Thyroid gland (tissue), 4 donors: ENCODE results near the gene TSPAN11. TPM values are rescaled to one million over a fixed set of nuclear protein-coding genes. Genes with fewer than 3 reads are reported as not detected.

Source experiments
- DNase-seq, 2 donors: peaks; one replicate each; pipeline ENCODE4 v3.0.0-alpha.2; 2019
- H3K27ac ChIP-seq, 3 donors: fragments of 200-600 bp; sonication (generic); 1 replicate in 2 of 3; 2 replicates in 1 of 3; pipeline ENCODE4 v1.5.1; 2016 to 2019; ENCODE audit warnings: mild to moderate bottlenecking in 1 of 3, moderate library complexity in 1 of 3
- H3K27me3 ChIP-seq: fragments of 200-600 bp; sonication (generic); one replicate; pipeline ENCODE4 v1.5.1; 2019
- H3K36me3 ChIP-seq, 2 donors: fragments of 200-600 bp; sonication (generic); one replicate each; pipeline ENCODE4 v1.5.1; 2016 to 2019
- H3K4me1 ChIP-seq, 2 donors: fragments of 200-600 bp; sonication (generic); one replicate each; pipeline ENCODE4 v1.5.1; 2017 to 2019
- H3K4me3 ChIP-seq, 3 donors: fragments of 200-600 bp; sonication (generic); replicated peaks in 1 of 3; 1 replicate in 2 of 3; 2 replicates in 1 of 3; pipeline ENCODE4 v1.5.1; 2016; ENCODE audit warnings: mild to moderate bottlenecking in 1 of 3
- H3K9me3 ChIP-seq: fragments of 200-600 bp; sonication (generic); one replicate; pipeline ENCODE4 v1.5.1; 2017
- POLR2A ChIP-seq, 2 donors: fragments of 450-650 bp; IDR thresholded peaks; one replicate each; pipeline ENCODE4 v1.6.1; 2017; ENCODE audit warnings: antibody characterized with exemption in 2 of 2, mild to moderate bottlenecking in 2 of 2, moderate library complexity in 1 of 2
- WGBS, 2 donors: methylation state at CpG; one replicate each; pipeline ENCODE4 v1.1.5; 2017; 5-methylcytosine and 5-hydroxymethylcytosine counted together
- intact Hi-C: fragments of 100-400 bp; cut with DNase I; formaldehyde crosslinking; loops from one replicate; pipeline ENCODE4 v1.15.1; 2023
- total RNA-seq, 4 donors: library from RNA; depleted of rRNA; stranded (reverse); fragments of >200 nt; gene quantifications; one replicate each; pipeline ENCODE4 v1.2.3, GENCODE V29; 2016
- TF ChIP-seq, protein P1 (sequence below), 6 experiments: fragments of 200-600 bp in 3 of 6; fragments of 450-650 bp in 3 of 6; sonication (generic) in 3 of 6; IDR thresholded peaks; one replicate each; pipeline ENCODE4 v1.5.1; 2016 to 2019; ENCODE audit warnings: antibody characterized with exemption in 6 of 6, mild to moderate bottlenecking in 2 of 6, inconsistent platforms in 1 of 6, moderate library complexity in 1 of 6

Gene TSPAN11
- total RNA-seq, 4 donors from 2014 or later = 2.0 to 7.5 (median 4.4) TPM

GRCh38 chr12:30909349-30910037 is 17.1 kb upstream of the TSPAN11 start:
- Histone ChIP-seq H3K9me3 (no peaks in the 10 kb centered on the region), H3K4me3 (no peak overlapping the region), H3K36me3 (no peaks in the 10 kb centered on the region), H3K27me3 (no peaks in the 10 kb centered on the region), H3K4me1 (no peaks in the 10 kb centered on the region), H3K27ac (no peak overlapping the region)
- no peak for TF ChIP-seq POLR2A (IDR thresholded peaks at IDR 0.05)
- TF ChIP-seq, protein P1, sequence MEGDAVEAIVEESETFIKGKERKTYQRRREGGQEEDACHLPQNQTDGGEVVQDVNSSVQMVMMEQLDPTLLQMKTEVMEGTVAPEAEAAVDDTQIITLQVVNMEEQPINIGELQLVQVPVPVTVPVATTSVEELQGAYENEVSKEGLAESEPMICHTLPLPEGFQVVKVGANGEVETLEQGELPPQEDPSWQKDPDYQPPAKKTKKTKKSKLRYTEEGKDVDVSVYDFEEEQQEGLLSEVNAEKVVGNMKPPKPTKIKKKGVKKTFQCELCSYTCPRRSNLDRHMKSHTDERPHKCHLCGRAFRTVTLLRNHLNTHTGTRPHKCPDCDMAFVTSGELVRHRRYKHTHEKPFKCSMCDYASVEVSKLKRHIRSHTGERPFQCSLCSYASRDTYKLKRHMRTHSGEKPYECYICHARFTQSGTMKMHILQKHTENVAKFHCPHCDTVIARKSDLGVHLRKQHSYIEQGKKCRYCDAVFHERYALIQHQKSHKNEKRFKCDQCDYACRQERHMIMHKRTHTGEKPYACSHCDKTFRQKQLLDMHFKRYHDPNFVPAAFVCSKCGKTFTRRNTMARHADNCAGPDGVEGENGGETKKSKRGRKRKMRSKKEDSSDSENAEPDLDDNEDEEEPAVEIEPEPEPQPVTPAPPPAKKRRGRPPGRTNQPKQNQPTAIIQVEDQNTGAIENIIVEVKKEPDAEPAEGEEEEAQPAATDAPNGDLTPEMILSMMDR (IDR thresholded peaks at IDR 0.05) = no peak
- intact Hi-C loops = no loop called here
- no peak for DNase-seq
- WGBS, 2 donors = 74 to 75% methylated on average over 5 of the region's 5 CpGs

- H3K27ac ChIP-seq = no peak overlapping the region
- no peak for DNase-seq
- H3K9me3 ChIP-seq = no peaks in the 10 kb centered on the region
- WGBS, 2 donors = 91 to 100% methylated on average over 1 of the region's 1 CpG
- no peaks in the 10 kb centered on the region for H3K27me3 ChIP-seq
- no peak overlapping the region for H3K4me3 ChIP-seq
- intact Hi-C loops = no loop called here
- no peaks in the 10 kb centered on the region for H3K36me3 ChIP-seq
- TF ChIP-seq POLR2A (IDR thresholded peaks at IDR 0.05) = no peak
- TF ChIP-seq, protein P1 (IDR thresholded peaks at IDR 0.05) = no peak
- no peaks in the 10 kb centered on the region for H3K4me1 ChIP-seq
These were observed 16.6 kb upstream of the TSPAN11 start for GRCh38 chr12:30910038-30910350.

- no peak for TF ChIP-seq POLR2A (IDR thresholded peaks at IDR 0.05)
- TF ChIP-seq, protein P1 (IDR thresholded peaks at IDR 0.05) = no peak
- no peaks in the 10 kb centered on the region for H3K36me3 ChIP-seq
- no peak overlapping the region for H3K4me3 ChIP-seq
- no peak overlapping the region for H3K27ac ChIP-seq
- no peaks in the 10 kb centered on the region for H3K9me3 ChIP-seq
- no peak for DNase-seq
- intact Hi-C loops = no loop called here
- H3K27me3 ChIP-seq = no peaks in the 10 kb centered on the region
- WGBS, 2 donors = 53 to 57% methylated on average over 6 of the region's 6 CpGs
- no peaks in the 10 kb centered on the region for H3K4me1 ChIP-seq
These were observed 15.3 kb upstream of the TSPAN11 start for GRCh38 chr12:30911207-30911606.

GRCh38 chr12:30913323-30913722 is 13.2 kb upstream of the TSPAN11 start:
- no peak overlapping the region for H3K27ac ChIP-seq
- DNase-seq = no peak
- no peaks in the 10 kb centered on the region for H3K4me1 ChIP-seq
- H3K4me3 ChIP-seq = no peak overlapping the region
- H3K27me3 ChIP-seq = no peaks in the 10 kb centered on the region
- intact Hi-C loops = no loop called here
- no peaks in the 10 kb centered on the region for H3K9me3 ChIP-seq
- WGBS, 2 donors = 61 to 67% methylated on average over 4 of the region's 4 CpGs
- no peak for TF ChIP-seq POLR2A (IDR thresholded peaks at IDR 0.05)
- TF ChIP-seq, protein P1 (IDR thresholded peaks at IDR 0.05) = no peak
- H3K36me3 ChIP-seq = no peaks in the 10 kb centered on the region

GRCh38 chr12:30914986-30915591 is 11.5 kb upstream of the TSPAN11 start:
- Histone ChIP-seq H3K27ac (no peak overlapping the region), H3K4me3 (no peak overlapping the region), H3K36me3 (no peaks in the 10 kb centered on the region), H3K4me1 (no peaks in the 10 kb centered on the region), H3K9me3 (no peaks in the 10 kb centered on the region), H3K27me3 (peaks cover 3% of the 10 kb centered on the region)
- DNase-seq = no peak
- WGBS, 2 donors = 71 to 82% methylated on average over 9 of the region's 9 CpGs
- no peak for TF ChIP-seq POLR2A (IDR thresholded peaks at IDR 0.05)
- TF ChIP-seq, protein P1 (IDR thresholded peaks at IDR 0.05) = no peak
- intact Hi-C loops = no loop called here
